ENCODE measurements around the gene CCDC187. TPM values are rescaled to one million over a fixed set of nuclear protein-coding genes. Genes with fewer than 3 reads are reported as not detected.

Gene CCDC187
- total RNA-seq, 6 experiments from 2014 or later, result 0.09 to 0.80 (median 0.62) TPM; not detected in 3

GRCh38 chr9:136284311-136284710, 19.6 kb downstream of the CCDC187 start:
- ATAC-seq (no peak), DNase-seq (no peak)
- TF ChIP-seq, protein P1, sequence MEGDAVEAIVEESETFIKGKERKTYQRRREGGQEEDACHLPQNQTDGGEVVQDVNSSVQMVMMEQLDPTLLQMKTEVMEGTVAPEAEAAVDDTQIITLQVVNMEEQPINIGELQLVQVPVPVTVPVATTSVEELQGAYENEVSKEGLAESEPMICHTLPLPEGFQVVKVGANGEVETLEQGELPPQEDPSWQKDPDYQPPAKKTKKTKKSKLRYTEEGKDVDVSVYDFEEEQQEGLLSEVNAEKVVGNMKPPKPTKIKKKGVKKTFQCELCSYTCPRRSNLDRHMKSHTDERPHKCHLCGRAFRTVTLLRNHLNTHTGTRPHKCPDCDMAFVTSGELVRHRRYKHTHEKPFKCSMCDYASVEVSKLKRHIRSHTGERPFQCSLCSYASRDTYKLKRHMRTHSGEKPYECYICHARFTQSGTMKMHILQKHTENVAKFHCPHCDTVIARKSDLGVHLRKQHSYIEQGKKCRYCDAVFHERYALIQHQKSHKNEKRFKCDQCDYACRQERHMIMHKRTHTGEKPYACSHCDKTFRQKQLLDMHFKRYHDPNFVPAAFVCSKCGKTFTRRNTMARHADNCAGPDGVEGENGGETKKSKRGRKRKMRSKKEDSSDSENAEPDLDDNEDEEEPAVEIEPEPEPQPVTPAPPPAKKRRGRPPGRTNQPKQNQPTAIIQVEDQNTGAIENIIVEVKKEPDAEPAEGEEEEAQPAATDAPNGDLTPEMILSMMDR (IDR thresholded peaks at IDR 0.05), result no peak
- no peak overlapping the region for H3K27ac ChIP-seq
- H3K36me3 ChIP-seq, result no peaks in the 10 kb centered on the region
- H3K9me3 ChIP-seq, result no peaks in the 10 kb centered on the region
- peaks cover 0 to 5% (median 2%) of the 10 kb centered on the region in 4 donors for H3K4me1 ChIP-seq
- no peak overlapping the region for H3K4me3 ChIP-seq
- no peaks in the 10 kb centered on the region for H3K27me3 ChIP-seq
- WGBS (ENCODE audit: insufficient coverage, low coverage, low lambda C conversion rate, missing lambda C conversion rate), result no CpG with 5 or more reads among the region's 22 CpGs
- intact Hi-C loops (cut with DNase I), result no loop called here

- DNase-seq (peak; percentile 81), ATAC-seq (peak; percentile 89 to 96 (median 92))
- intact Hi-C loops (cut with DNase I), result no loop called here
- peak; percentile 22 for TF ChIP-seq POLR2A (IDR thresholded peaks at IDR 0.05)
- TF ChIP-seq, protein P1 (IDR thresholded peaks at IDR 0.05), result peak; percentile 81 to 90 (median 89)
- H3K9me3 ChIP-seq, result no peaks in the 10 kb centered on the region
- H3K36me3 ChIP-seq, result no peaks in the 10 kb centered on the region
- H3K4me1 ChIP-seq, result peaks cover 0 to 5% (median 2%) of the 10 kb centered on the region in 4 donors
- H3K27me3 ChIP-seq, result no peaks in the 10 kb centered on the region
- 17% methylated on average over 23 of the region's 32 CpGs for WGBS (ENCODE audit: insufficient coverage, low coverage, low lambda C conversion rate, missing lambda C conversion rate)
- peak overlapping the region in 2 of 3 donors; percentile 10 to 21 for H3K4me3 ChIP-seq
- H3K27ac ChIP-seq, result no peak overlapping the region
These were observed 20.3 kb downstream of the CCDC187 start for GRCh38 chr9:136283291-136284235.

GRCh38 chr9:136282272-136282861, 21.5 kb downstream of the CCDC187 start:
- Histone ChIP-seq H3K9me3 (no peaks in the 10 kb centered on the region), H3K27ac (no peak overlapping the region), H3K36me3 (no peaks in the 10 kb centered on the region), H3K4me3 (no peak overlapping the region), H3K4me1 (peaks cover 0 to 5% (median 2%) of the 10 kb centered on the region in 4 donors), H3K27me3 (no peaks in the 10 kb centered on the region)
- no CpG with 5 or more reads among the region's 14 CpGs for WGBS (ENCODE audit: insufficient coverage, low coverage, low lambda C conversion rate, missing lambda C conversion rate)
- no peak for TF ChIP-seq POLR2A (IDR thresholded peaks at IDR 0.05)
- TF ChIP-seq, protein P1 (IDR thresholded peaks at IDR 0.05), result no peak
- DNase-seq, result no peak
- intact Hi-C loops (cut with DNase I), result no loop called here
- ATAC-seq, result no peak

- Histone ChIP-seq H3K4me3 (no peak overlapping the region), H3K27ac (no peak overlapping the region), H3K4me1 (peaks cover 0 to 5% (median 2%) of the 10 kb centered on the region in 4 donors), H3K36me3 (no peaks in the 10 kb centered on the region), H3K9me3 (no peaks in the 10 kb centered on the region), H3K27me3 (no peaks in the 10 kb centered on the region)
- no peak for TF ChIP-seq POLR2A (IDR thresholded peaks at IDR 0.05)
- TF ChIP-seq, protein P1 (IDR thresholded peaks at IDR 0.05), result no peak
- DNase-seq, result no peak
- no peak for ATAC-seq
- 0% methylated on average over 1 of the region's 39 CpGs for WGBS (ENCODE audit: insufficient coverage, low coverage, low lambda C conversion rate, missing lambda C conversion rate)
- intact Hi-C loops (cut with DNase I), result no loop called here
These were observed 22.2 kb downstream of the CCDC187 start for GRCh38 chr9:136281421-136282271.

Data from right lobe of liver (tissue), 6 donors.